Activated T-cell treated with anti-CD3 and anti-CD28 coated beads for 4 hours (primary cell): ENCODE measurements around the gene CYLD.

Source experiments
- DNase-seq: peaks from one replicate; pipeline ENCODE4 v3.0.0-alpha.2; 2020

CYLD gene

GRCh38 chr16:50821586-50821985 is 79.7 kb downstream of the CYLD start:
- no peak for DNase-seq

- no peak for DNase-seq
Observed at GRCh38 chr16:50822671-50823070, 80.8 kb downstream of the CYLD start.

DNA sequence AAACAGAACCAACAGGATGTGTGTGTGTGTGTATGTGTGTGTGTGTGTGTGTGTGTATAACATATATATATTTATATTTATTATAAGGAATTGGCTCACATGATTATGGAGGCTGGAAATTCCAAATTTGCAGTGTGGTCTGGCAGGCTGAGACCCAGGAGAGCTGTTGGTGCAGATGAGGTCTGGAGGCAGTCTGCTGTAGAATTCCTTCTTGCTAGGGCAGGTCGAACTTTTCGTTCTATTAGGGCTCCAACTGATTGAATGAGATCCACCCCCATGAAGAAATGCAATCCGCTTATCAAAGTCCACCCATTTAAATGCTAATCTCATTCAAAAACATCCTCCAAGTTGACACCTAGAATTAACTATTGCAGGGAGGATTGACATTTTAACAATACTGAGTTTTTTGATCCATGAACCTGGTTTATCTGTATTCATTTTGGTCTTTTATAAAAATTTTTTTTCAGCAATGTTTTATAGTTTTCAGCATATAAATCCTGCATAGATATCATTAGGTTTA is 85.0 kb downstream of the CYLD start:
- DNase-seq = no peak

DNA sequence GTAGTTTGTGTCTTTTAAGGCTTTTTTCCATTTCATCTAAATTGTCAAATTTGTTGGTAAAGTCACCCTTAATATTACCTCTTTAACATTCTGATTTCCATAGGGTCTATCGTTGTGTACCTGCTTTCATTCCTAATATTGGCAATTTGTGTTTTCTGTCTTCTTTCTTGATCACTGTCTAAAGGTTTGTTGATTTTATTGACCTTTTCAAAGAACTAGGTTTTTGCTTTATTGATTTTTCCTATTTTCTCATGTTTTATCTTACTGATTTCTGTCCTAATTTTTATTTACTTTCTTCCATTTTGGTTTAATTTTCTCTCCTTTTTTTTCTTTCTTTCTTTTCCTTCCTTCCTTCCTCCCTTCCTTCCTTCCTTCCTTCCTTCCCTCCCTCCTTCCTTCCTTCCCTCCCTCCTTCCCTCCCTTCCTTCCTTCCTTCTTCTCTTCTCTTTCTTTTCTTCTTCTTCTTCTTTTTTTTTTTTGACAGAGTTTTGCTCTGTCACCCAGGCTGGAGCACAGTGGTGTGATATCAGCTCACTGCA is 86.3 kb downstream of the CYLD start:
- no peak for DNase-seq

GRCh38 chr16:50830698-50831097 is 88.8 kb downstream of the CYLD start:
- DNase-seq = no peak

- no peak for DNase-seq
Observed at GRCh38 chr16:50831751-50832150, 89.9 kb downstream of the CYLD start.

- no peak for DNase-seq
Observed at GRCh38 chr16:50833929-50834328, 92.0 kb downstream of the CYLD start.

- no peak for DNase-seq
Observed at GRCh38 chr16:50834701-50835100, 92.8 kb downstream of the CYLD start.

DNA sequence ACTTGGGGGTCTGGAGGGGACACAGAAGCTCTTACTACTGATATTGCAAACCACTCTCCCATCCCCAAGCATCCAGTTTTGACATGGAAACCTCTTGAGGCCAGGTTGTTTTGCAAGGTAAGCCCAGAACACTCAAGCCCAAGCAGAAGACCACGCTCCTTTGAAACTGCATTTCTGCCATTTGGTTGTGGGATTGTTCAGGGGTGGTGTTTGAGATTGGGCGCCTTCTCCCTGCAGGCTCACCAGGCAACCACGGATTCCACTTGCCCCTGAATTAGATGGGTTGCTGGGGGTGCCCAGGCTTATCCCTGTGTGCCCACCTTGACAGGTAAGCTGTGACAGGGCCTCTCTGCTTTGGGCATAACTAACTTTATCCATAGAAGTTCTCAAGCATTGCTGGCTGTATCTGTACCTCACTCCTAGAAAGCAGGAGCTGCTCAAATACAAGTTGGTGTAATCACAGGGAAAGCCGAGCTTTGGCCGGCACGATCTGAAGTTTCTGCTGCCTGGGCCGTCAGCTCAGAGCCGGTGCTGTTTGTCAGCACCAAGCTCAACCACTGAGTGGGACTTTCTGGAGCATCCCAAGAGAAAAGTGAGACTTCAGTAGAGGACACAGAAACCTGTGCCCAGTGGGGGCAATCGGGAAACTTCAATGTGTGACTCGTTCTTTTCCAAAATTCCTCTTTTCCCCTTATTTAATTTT is 93.6 kb downstream of the CYLD start:
- DNase-seq = no peak

- DNase-seq = no peak
Observed at GRCh38 chr16:50836121-50836621, 94.3 kb downstream of the CYLD start.

- no peak for DNase-seq
Observed at GRCh38 chr16:50837324-50837723, 95.4 kb downstream of the CYLD start.

- DNase-seq = no peak
Observed at GRCh38 chr16:50838165-50838564, 96.3 kb downstream of the CYLD start.

DNA sequence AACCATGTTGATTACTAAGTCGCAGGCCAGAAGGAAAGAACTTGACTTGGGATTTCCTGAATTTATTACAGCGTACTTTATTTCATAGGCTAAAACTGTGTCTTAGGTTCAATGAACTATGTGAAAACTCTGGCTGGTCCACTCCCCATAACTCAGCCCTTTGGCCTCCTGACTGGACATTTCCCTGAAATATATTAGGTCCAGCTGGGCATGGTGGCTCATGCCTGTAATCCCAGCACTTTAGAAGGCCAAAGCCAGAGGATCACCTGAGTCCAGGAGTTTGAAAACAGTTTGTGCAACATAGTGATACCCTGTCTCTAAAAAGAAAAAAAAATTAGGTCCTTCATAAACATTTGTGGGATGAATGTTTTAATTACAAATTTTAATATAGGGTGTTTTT is 97.0 kb downstream of the CYLD start:
- no peak for DNase-seq

- DNase-seq = no peak
Observed at GRCh38 chr16:50839356-50839755, 97.5 kb downstream of the CYLD start.

DNA sequence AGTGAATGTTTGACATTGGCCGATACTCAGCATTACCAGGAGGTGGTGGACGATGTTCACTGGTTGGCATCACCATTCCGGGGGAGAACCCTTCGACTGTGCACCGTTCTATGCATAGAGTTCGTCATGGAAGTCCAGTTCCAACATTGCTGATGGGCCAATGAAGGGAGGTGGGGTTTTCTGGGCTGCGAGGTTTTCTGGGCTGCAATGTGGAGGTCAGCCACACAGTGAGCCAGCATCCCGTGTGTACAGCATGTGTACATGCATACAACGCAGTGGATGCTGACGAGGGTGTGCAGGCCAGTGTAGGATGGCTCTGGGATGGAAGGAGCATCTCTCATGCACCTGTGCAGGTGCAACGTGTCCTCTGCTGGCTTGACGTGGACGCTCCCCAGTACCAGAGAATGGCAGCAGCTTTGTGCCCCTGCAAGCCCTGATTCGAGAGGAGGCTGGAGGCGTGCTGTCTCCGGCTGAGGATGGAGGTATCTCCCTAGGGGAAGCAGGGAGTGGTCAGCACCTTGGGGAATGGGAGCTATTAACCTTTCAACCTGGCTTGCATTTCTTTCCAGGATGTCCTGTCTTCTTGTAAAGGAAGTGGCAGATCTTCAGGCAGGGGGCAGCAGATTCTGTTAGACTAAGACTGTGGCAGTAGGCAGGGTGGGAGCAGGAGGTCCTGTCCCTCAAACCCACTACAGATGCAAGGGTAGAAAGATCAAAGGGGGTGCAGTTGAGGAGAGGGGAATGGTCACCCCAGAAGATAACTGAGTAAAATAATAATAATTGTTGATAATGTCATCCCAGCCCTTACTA is 98.2 kb downstream of the CYLD start:
- no peak for DNase-seq

GRCh38 chr16:50841081-50841886 is 99.4 kb downstream of the CYLD start:
- DNase-seq = peak; percentile 18

- DNase-seq = no peak
Observed at GRCh38 chr16:50842013-50842505, 100.2 kb downstream of the CYLD start.

- no peak for DNase-seq
Observed at GRCh38 chr16:50842589-50842988, 100.7 kb downstream of the CYLD start.

- DNase-seq = no peak
Observed at GRCh38 chr16:50844840-50845239, 103.0 kb downstream of the CYLD start.

- DNase-seq = no peak
Observed at GRCh38 chr16:50845296-50845695, 103.4 kb downstream of the CYLD start.

GRCh38 chr16:50846511-50846910 is 104.6 kb downstream of the CYLD start:
- no peak for DNase-seq

- DNase-seq = no peak
Observed at GRCh38 chr16:50847166-50847565, 105.3 kb downstream of the CYLD start.
